A673 (cell line): ENCODE measurements around the gene RCAN3. TPM values are rescaled to one million over a fixed set of nuclear protein-coding genes. Genes with fewer than 3 reads are reported as not detected.

ENCODE experiments used
- BruUV-seq: library from RNA; stranded (reverse); fragments of 400-500 nt; replicated peaks from 2 replicates; lab custom pipeline; 2021; lab: Mats Ljungman, UMichigan
- CTCF ChIA-PET: fragments of 300-600 bp; sonication (Branson Sonifier 250); formaldehyde crosslinking; loops from one replicate; lab custom pipeline; 2022; ENCODE audit warnings: antibody characterized with exemption; lab: Charles Lee
- POLR2A ChIA-PET: fragments of 300-600 bp; sonication (Branson Sonifier 250); formaldehyde crosslinking; loops from one replicate; lab custom pipeline; 2022; ENCODE audit warnings: antibody characterized with exemption; ENCODE audit not compliant: low non-redundant PET; lab: Charles Lee
- DNase-seq: peaks from one replicate; pipeline ENCODE4 v3.0.0-alpha.2; 2015; ENCODE audit warnings: low spot score
- H3K27ac ChIP-seq: fragments of 200-600 bp; sonication (generic); 2 replicates; pipeline ENCODE4 v1.5.1; 2016; ENCODE audit warnings: mixed run types, low read depth, mild to moderate bottlenecking, mixed read lengths, antibody characterized with exemption, low read length; ENCODE audit not compliant: poor library complexity, severe bottlenecking
- H3K27me3 ChIP-seq: fragments of 200-600 bp; sonication (generic); replicated peaks from 2 replicates; pipeline ENCODE4 v1.6.1; 2017; ENCODE audit warnings: mixed run types, low read depth, mild to moderate bottlenecking, mixed read lengths, antibody characterized with exemption, low read length; ENCODE audit not compliant: insufficient read depth, poor library complexity
- H3K36me3 ChIP-seq: fragments of 200-600 bp; sonication (generic); 2 replicates; pipeline ENCODE4 v1.6.1; 2016; ENCODE audit warnings: mixed run types, mild to moderate bottlenecking, mixed read lengths, antibody characterized with exemption, low read length; ENCODE audit not compliant: insufficient read depth, poor library complexity, severe bottlenecking
- H3K4me1 ChIP-seq: fragments of 200-600 bp; sonication (generic); 2 replicates; pipeline ENCODE4 v1.6.1; 2017; ENCODE audit warnings: mixed run types, mild to moderate bottlenecking, mixed read lengths, antibody characterized with exemption, low read length; ENCODE audit not compliant: insufficient read depth, poor library complexity, severe bottlenecking
- H3K4me3 ChIP-seq: fragments of 200-600 bp; sonication (generic); 2 replicates; pipeline ENCODE4 v1.5.1; 2016; ENCODE audit warnings: low read depth, mixed run types, mild to moderate bottlenecking, mixed read lengths, low read length; ENCODE audit not compliant: poor library complexity, severe bottlenecking
- H3K9me3 ChIP-seq: fragments of 200-600 bp; sonication (generic); 2 replicates; pipeline ENCODE4 v1.6.1; 2016; ENCODE audit warnings: mixed run types, low read depth, mild to moderate bottlenecking, mixed read lengths, antibody characterized with exemption, low read length; ENCODE audit not compliant: poor library complexity, severe bottlenecking
- EZH2 ChIP-seq: fragments of 200-600 bp; sonication (generic); IDR thresholded peaks from 2 replicates; pipeline ENCODE4 v1.6.1; 2017; ENCODE audit warnings: borderline replicate concordance, low read depth, mild to moderate bottlenecking, mixed read lengths, antibody characterized with exemption, low read length; ENCODE audit not compliant: poor library complexity, severe bottlenecking
- intact Hi-C: fragments of 100-400 bp; cut with micrococcal nuclease; formaldehyde crosslinking; loops from one replicate; pipeline ENCODE4 v1.10.0; 2022; ENCODE audit not compliant: unreplicated experiment
- total RNA-seq: library from RNA; stranded (reverse); gene quantifications from 2 replicates; pipeline ENCODE4 v1.2.3, GENCODE V29; 2021
- TF ChIP-seq, protein P1 (sequence below): fragments of 300-800, 200-600 bp; sonication (generic); conservative IDR thresholded peaks from 2 replicates; pipeline ENCODE4 v1.5.1; 2017; ENCODE audit warnings: low read depth, mild to moderate bottlenecking, antibody characterized with exemption, low read length, moderate library complexity, mixed read lengths

RCAN3 gene
- total RNA-seq, 1 experiment from 2014 or later: 7.4 TPM

- H3K9me3 ChIP-seq: no peaks in the 10 kb centered on the region
- CTCF ChIA-PET: interaction anchor here (0.6 kb wide), 1 partner anchor 86 kb away, joined by 6 read pairs; no protein-coding TSS in a partner anchor
- BruUV-seq: no TSS peak
- H3K27me3 ChIP-seq: no peaks in the 10 kb centered on the region
- peaks cover 11% of the 10 kb centered on the region for H3K4me1 ChIP-seq
- no peak overlapping the region for H3K27ac ChIP-seq
- POLR2A ChIA-PET: interaction anchor here (0.7 kb wide), 1 partner anchor 11 kb away, joined by 4 read pairs; no protein-coding TSS in a partner anchor
- TF ChIP-seq EZH2: no peak
- TF ChIP-seq, protein P1, sequence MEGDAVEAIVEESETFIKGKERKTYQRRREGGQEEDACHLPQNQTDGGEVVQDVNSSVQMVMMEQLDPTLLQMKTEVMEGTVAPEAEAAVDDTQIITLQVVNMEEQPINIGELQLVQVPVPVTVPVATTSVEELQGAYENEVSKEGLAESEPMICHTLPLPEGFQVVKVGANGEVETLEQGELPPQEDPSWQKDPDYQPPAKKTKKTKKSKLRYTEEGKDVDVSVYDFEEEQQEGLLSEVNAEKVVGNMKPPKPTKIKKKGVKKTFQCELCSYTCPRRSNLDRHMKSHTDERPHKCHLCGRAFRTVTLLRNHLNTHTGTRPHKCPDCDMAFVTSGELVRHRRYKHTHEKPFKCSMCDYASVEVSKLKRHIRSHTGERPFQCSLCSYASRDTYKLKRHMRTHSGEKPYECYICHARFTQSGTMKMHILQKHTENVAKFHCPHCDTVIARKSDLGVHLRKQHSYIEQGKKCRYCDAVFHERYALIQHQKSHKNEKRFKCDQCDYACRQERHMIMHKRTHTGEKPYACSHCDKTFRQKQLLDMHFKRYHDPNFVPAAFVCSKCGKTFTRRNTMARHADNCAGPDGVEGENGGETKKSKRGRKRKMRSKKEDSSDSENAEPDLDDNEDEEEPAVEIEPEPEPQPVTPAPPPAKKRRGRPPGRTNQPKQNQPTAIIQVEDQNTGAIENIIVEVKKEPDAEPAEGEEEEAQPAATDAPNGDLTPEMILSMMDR: no peak
- intact Hi-C loops: loop anchor here (10.0 kb wide), 1 partner anchor 95 kb away; no protein-coding TSS in a partner anchor
- DNase-seq: no peak
- no peak overlapping the region for H3K4me3 ChIP-seq
- H3K36me3 ChIP-seq: no peaks in the 10 kb centered on the region
Measured at GRCh38 chr1:24540051-24540905, 37.6 kb downstream of the RCAN3 start.

DNA sequence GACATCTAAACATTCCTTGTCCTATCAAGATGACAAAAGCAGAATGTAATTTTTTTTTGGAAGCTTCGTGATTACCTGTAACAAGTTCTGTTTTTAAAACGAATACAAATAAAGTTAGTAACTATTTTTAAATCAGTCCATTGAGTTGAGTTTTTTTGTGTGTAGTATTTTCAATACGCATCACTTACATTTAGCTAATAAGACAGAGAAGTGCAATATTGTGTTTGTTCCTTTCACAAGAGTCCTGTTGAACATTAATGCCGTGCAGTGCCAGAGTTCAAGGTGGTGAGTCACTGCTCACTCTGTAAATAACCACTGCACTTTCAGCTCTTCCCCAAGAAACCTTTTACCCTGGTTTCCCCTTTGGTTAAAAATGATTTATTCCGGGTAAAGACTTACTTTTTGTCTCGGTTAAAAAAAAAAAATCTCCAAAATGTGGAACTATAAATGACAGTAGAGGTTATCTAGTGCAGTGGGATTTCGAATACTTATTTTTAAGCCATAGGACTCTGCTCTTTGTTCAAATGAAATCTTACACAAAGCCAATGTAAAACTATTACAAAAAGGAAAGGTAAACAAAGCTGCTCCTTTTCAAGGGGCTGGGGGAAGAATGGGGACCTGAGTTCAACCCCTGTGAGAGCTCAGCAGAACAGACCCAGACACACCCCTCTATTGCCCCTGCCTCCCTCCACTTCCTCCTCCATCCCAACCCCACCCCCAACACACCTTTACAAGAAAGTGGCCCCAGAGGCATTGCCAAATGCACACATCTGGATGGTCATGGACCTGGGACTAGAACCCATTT lies 38.5 kb downstream of the RCAN3 start:
- no peak overlapping the region for H3K27ac ChIP-seq
- DNase-seq: no peak
- no peaks in the 10 kb centered on the region for H3K27me3 ChIP-seq
- ChIA-PET POLR2A (interaction anchor here (0.7 kb wide), 1 partner anchor 12 kb away, joined by 4 read pairs; no protein-coding TSS in a partner anchor), CTCF (interaction anchor here (0.6 kb wide), 1 partner anchor 87 kb away, joined by 6 read pairs; no protein-coding TSS in a partner anchor)
- no peak overlapping the region for H3K4me3 ChIP-seq
- H3K9me3 ChIP-seq: no peaks in the 10 kb centered on the region
- TF ChIP-seq EZH2: no peak
- TF ChIP-seq, protein P1: no peak
- peaks cover 5% of the 10 kb centered on the region for H3K4me1 ChIP-seq
- no peaks in the 10 kb centered on the region for H3K36me3 ChIP-seq
- no TSS peak for BruUV-seq
- intact Hi-C loops: loop anchor here (10.0 kb wide), 1 partner anchor 94 kb away; no protein-coding TSS in a partner anchor

DNA sequence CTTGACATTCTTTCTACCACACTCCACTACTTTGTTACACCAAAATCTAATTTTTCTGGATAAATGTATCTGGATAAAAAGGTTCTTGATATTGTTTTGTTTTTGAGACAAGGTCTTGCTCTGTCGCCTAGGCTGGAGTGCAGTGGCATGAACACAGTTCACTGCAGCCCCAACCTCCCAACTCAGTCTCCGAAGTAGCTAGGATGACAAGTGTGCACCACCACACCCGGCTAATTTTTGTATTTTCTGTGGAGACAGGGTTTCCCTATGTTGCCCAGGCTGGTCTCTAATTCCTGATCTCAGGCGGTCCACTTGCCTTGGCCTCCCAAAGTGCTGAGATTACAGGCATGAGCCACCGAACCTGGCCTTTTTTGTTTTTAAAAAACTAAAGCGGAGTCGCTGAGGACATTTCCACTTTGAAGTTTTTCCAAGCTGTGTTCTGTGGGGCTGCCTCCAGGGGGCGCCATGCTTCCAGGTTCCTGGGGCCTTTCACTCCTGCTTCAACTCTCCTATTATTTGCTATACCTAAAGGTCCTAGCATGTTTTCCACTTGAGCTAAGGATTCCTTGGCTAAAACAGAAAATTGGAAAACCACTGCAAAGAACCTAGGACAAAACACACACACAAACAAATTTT lies 39.2 kb downstream of the RCAN3 start:
- BruUV-seq: no TSS peak
- intact Hi-C loops: loop anchor here (10.0 kb wide), 1 partner anchor 93 kb away; no protein-coding TSS in a partner anchor
- ChIA-PET CTCF (no interaction called here), POLR2A (no interaction called here)
- Histone ChIP-seq H3K9me3 (no peaks in the 10 kb centered on the region), H3K4me1 (no peaks in the 10 kb centered on the region), H3K4me3 (no peak overlapping the region), H3K27me3 (no peaks in the 10 kb centered on the region), H3K36me3 (no peaks in the 10 kb centered on the region), H3K27ac (no peak overlapping the region)
- no peak for DNase-seq
- no peak for TF ChIP-seq EZH2
- TF ChIP-seq, protein P1: peak; percentile 76
